T-helper 2 cell treated with Interferon-gamma antibody and Interleukin-4, amounts not matched to agents 100 ng/mL and 5 ng/mL, for 36 hours (primary cell): Measurements from ENCODE around the gene CEBPZ. TPM values are rescaled to one million over a fixed set of nuclear protein-coding genes. Genes with fewer than 3 reads are reported as not detected.
"Not testable (repeated sequence)": the region's sequence is repeated elsewhere in the genome, so short reads cannot be mapped to it uniquely, and the experiment has no call there.

Source experiments
- intact Hi-C: fragments of 100-400 bp; cut with micrococcal nuclease; formaldehyde crosslinking; loops from one replicate; pipeline ENCODE4 v1.15.1; 2023
- total RNA-seq: library from RNA; stranded (reverse); gene quantifications from 2 replicates; pipeline ENCODE4 v1.2.3, GENCODE V29; 2022

The CEBPZ gene, protein sequence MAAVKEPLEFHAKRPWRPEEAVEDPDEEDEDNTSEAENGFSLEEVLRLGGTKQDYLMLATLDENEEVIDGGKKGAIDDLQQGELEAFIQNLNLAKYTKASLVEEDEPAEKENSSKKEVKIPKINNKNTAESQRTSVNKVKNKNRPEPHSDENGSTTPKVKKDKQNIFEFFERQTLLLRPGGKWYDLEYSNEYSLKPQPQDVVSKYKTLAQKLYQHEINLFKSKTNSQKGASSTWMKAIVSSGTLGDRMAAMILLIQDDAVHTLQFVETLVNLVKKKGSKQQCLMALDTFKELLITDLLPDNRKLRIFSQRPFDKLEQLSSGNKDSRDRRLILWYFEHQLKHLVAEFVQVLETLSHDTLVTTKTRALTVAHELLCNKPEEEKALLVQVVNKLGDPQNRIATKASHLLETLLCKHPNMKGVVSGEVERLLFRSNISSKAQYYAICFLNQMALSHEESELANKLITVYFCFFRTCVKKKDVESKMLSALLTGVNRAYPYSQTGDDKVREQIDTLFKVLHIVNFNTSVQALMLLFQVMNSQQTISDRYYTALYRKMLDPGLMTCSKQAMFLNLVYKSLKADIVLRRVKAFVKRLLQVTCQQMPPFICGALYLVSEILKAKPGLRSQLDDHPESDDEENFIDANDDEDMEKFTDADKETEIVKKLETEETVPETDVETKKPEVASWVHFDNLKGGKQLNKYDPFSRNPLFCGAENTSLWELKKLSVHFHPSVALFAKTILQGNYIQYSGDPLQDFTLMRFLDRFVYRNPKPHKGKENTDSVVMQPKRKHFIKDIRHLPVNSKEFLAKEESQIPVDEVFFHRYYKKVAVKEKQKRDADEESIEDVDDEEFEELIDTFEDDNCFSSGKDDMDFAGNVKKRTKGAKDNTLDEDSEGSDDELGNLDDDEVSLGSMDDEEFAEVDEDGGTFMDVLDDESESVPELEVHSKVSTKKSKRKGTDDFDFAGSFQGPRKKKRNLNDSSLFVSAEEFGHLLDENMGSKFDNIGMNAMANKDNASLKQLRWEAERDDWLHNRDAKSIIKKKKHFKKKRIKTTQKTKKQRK
- total RNA-seq = 44.3 and 49.9 TPM in 2 replicates

DNA sequence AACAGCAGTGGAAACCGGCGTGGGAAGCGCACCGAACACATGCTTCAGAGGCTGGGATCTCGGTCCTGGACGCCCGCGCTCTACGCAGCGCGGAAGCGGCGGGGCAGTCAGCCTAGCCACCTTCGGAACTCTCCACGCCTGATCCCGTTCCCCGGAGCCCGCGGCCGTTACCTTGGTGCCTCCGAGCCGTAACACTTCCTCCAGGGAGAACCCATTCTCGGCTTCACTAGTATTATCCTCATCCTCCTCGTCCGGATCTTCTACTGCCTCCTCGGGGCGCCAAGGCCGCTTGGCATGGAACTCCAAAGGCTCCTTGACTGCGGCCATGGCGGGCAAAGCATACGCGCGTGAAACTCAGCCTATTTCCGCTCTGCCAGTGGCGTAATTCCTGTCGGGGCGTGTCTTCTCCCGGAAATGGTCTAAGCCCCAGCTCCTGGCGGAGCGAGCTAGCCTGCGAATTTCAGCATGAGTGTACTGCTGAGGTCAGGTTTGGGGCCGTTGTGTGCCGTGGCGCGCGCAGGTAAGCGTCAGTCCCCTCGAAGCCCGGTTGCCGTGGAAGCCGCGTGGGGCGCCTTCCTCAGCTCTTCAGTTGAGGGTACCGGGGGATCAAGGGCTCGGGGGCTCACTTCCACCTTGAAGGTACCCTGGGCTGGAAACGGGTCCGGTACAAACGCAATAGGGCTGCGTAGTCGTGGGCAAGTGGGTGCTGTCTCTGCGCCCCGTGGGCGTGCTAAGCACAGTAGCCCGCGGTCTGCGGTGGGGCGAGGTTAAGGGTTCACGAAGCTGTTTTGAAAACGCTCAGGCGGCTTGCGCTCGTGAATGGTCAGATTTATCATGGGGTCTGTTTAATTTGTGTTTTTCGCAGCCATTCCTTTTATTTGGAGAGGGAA, at the start of gene CEBPZ, which contains the start of gene NDUFAF7:
CEBPZ (minus strand) TSS at position 356 of the 890 bp plus-strand sequence; CDS start at position 327, 29 bp downstream.
NDUFAF7 (plus strand) TSS at position 418 of the 890 bp plus-strand sequence; CDS start at position 466, 48 bp downstream.
- intact Hi-C loops = loop anchor here (1.0 to 5.0 kb wide), 6 partner anchors 35 to 265 kb away; partner anchors contain the start of genes CEBPZOS, EIF2AK2, GPATCH11 and HEATR5B

DNA sequence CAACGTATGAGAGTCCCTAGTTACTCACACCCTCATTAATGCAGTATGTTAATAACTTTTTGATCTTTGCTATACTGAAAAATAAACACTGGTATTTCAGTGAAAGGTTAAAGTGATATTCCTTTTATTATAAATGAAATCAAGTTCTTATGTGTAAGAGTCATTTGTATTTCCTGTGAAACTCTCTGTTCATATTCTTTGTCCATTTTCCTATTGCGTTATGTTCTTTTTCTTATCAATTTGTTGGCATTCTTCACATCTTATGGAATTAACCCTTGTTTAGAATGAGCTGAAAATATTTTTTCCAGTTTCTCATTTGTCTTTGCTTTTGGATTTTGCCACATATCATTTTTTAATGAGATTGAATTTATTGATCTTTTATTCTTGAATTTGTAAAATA, 44.9 kb upstream of the CEBPZ start:
- intact Hi-C loops = no loop called here

DNA sequence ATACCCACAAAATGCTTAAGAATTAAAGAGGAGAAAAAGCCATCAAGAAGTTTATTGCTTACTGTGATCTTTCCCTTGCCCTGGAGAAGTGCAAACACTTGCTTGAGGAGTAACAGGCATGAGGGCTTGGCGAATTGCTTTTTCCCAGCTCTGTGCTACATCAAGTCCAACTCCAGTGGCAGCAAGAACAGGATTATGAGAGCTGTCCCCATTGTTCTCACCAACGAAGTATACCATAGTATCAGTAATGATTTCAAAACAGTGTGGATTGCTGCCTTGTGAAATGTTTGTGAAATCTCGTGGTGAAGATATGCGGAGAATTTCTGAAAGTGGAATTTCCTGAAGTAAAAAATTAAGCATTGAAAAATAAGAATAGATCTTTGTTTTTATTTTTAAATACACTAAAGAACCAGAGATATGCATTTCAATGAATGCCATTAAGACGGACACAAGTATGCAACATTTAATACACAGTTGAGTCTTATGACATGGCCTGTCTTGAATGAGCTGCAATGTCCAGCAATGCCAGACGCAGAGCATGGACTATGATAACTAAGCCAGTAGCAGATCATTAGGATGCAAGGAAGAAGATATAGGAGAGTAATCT, 43.1 kb upstream of the CEBPZ start:
- intact Hi-C loops = no loop called here

DNA sequence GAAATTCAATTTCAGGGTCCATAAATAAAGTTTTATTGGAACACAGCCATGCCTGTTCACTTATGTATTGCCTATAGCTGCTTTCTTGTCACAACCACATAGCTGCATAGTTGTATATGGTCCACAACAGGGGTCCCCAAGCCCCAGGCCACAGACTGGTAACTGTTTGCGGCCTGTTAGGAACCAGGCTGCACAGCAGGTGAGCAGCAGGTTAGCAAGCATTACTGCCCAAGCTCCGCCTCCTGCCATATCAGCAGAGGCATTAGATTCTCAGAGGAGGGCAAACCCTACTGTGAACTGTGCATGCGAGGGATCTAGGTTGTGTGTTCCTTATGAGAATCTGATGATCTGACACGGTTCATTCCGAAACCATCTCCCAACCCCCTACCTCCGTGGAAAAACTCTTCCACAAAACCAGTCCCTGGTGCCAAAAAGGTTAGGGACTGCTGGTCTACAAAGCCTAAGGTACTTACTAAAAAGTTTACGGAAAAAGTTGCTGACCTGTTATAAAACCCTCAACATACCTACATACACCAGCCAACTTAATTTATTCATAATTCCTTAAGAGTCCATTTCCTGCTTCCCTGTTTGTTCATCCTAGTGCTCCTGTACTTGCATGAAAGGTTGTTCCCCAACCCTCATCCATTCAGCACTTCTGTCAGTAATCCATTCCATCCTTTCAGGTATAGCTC, 40.1 kb upstream of the CEBPZ start:
- intact Hi-C loops = no loop called here

DNA sequence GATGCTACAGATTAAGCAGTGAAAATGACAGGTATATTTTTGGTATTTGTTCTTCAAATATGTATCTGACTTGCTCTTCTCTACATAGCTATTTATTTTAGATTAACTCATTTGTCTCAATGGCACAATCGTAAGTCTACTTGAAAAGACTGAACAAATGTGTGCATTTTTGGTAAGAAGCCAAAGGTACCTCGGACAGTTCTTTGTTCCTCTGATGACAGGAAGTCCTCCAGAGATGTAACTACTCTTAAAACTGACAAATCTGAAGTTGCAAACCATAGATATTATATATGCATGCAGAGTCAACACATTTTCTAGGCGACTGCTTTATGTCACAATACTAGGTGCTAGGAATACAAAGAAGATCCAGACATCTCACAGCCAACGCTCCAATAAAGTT, 36.7 kb upstream of the CEBPZ start:
- intact Hi-C loops = no loop called here

DNA sequence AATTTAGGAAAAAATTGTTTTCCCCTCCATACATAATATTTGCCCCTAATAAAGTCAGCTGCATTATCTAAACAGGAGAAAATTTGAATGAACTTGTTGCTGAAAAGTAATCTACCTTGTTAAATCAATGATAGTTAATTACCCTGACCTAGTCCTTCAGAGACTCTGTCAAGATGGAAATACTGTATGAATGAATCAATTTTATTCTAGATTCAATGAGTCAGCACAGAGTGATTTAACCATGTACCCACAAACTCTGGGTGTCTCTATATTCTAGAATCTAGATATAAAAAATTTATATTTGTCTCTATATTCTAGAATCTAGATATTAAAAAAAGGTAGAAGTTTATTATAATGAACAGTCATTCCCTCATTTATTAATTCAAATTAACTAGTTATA, 36.3 kb upstream of the CEBPZ start:
- intact Hi-C loops = no loop called here

DNA sequence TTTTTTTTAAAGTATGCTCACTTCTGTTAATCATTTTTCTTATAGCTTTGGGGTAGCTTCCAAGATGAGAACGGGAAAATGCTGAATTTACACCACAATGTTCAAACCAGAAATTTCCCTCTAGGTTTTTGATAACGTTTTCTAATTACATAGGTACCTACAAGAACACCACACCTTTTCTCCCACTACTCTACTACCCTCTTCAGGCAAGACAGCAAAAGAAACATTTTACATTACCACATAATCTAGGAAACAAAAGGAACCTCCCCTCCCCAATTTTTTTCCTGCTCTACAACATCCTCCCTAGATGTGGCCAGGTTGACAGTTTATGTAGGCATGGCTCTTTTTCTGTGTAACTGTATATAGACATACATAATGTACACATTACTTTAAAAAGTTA, 32.4 kb upstream of the CEBPZ start:
- intact Hi-C loops = no loop called here

DNA sequence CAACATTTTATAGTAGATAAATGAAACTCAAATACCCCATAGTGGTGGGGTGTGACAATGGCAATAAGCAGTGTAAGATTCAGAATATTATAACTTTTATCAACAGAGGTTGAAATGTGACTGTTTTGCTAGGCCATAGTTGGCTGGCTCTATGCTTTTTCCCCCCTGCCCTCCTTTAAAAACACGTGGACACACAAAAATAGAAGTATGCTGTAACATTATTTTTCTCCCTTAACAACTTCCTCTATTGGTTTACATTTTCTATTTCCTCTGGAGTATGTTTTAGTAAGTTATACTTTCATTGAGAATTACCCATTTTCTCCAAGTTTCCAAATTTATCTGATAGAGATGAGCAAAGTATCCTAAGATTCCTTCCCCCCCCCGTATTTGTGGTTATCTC, 31.1 kb upstream of the CEBPZ start:
- intact Hi-C loops = no loop called here

DNA sequence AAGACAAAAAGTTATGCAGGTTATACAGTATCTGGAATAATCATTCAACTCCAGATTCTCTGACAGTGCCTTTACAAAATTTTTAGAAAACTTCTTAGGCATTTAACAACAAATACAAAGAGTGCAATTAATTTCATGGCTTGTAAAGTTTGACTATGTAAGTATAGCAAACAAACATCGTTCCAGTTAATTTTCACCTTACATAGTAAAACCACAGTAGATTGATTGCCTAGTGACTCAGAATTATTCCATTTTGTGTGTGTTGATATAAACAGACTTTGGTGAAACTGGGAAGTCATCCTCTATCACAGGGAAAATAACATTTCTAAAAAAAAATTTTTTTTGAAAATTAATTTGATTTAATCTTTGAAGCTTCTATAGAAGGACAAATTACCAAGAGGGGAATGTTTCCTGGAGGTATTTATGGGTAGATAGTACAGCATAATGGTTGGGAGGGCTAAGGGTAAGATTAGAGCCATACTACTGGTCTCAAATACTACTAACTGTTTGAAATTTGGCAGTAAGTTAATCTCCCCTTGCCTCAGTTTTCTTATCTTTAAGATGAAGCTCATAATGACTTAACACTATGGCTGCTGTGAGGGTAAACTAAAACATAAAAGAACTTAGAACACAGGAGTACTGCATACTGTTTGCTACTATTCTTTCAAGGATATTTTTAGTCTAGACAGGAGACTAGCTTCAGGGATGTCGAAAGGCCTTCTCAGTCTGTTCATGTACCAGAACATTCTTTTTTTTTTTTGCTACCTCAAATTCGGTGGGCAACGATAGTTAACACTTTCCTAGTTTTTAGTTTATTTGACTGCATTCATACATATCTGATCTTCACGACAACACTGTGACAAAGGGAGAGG, 19.7 kb upstream of the CEBPZ start:
- intact Hi-C loops = no loop called here

DNA sequence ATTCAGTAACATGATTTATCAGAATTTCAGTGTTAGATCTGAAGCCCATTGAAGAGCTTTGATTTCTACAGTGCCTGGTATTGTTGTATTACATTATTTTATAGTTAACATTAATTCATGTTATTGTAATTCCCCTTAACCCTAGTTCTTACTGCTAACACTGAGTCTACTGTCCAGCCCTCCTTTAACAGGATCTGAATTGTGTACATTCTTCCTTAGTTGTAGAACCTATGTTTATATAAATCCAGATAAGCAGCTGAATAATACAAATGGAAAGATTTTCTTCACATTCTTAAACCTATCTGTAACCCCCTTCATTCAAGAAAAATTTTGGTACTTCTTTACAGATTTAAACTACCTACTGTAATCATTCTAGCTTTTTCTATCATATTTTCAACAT, 14.8 kb upstream of the CEBPZ start:
- intact Hi-C loops = no loop called here

DNA sequence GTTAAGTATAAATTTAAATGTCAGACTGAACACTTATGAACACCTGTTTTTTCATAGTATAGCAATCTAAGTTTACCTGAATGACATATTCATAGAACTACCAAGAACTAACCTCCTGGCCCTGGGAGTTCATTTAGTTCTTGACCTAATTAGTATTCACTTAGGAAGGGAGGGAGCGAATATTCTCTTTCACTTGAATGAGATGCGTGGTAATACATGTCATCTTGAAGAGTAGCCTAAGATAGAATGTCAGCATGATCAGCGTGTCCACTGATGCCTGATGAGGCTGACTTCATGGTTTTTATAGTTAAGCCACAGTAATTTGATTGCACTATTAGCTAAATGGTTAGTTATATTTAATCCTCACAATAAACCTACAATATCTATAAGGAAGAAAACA, 13.4 kb upstream of the CEBPZ start:
- intact Hi-C loops = no loop called here

DNA sequence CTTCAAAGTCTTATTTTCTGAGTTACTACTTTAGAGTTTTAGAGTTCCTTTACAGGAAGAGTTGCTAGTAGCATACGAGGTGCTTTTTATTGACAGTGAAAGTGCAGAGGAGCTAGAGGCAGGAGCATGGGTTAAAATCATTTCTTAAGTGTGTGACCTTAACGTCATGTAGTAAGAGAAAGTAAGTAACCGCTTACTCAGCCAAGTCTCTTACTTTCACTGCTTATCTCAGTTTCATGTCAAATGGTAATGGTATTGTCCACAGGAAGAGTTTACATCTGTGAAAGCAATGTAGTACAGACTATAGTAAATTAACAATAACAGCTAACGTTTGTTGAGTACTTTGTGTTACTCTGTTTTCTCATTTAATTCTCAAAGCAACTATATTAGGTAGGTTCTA, 12.6 kb upstream of the CEBPZ start:
- intact Hi-C loops = no loop called here

DNA sequence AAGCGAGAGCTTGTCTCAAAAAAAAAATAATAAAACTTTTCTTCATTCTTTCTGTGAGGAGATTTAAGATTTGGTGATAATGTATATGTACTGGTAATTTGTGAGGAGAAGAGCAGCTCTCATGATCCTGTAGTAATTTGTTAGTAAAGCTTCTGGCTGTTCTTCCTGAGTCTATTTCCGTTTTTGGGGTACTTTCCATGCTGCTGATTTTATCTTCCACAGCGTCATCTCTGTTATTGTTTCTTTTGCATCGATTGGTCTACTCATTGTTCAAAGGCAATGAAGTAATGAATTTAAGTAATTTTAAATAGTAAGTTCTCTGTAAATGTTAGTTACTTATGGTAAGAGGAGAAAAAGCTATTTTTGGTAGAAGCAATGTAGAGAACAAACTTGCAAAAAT, 12.0 kb upstream of the CEBPZ start:
- intact Hi-C loops = no loop called here

DNA sequence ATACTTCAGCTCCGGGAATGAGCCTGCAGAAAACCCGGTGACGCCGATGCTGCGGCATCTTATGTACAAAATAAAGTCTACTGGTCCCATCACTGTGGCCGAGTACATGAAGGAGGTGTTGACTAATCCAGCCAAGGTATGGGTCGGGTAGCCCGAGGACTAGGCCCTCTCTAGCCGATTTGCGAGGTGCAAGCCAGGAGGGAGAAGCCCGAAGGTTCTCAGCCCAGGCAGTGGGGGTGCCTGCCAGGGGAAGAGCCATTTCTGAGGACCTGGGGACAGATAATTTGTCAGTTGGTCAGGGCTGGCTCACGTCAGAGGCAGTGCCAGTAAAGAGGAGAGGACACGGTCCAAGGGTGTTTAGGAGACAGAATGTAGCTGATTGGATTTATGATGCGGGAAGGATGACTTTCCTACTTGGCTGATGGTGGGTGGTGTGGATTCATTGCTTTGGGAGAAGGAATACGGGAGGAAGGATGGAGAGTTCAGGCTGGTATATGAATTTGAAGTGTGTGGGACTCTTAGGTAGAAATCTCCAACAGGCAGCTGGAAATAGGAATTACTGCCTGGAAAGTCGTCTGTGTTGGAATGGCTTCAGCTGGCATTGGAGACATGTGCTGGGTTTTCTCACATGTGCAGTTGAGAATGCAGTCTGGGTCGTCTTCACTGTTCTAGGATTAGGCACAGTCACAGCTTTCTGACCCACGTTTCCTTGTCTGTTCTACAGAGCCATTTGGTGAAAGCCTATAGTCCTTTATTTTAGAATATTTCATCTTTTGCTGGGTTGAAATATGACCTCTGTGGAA, 936 bp upstream of the CEBPZ start:
- intact Hi-C loops = loop anchor here (1.0 to 5.0 kb wide), 4 partner anchors 36 to 150 kb away; partner anchors contain the start of genes CEBPZOS, GPATCH11, HEATR5B and PRKD3

DNA sequence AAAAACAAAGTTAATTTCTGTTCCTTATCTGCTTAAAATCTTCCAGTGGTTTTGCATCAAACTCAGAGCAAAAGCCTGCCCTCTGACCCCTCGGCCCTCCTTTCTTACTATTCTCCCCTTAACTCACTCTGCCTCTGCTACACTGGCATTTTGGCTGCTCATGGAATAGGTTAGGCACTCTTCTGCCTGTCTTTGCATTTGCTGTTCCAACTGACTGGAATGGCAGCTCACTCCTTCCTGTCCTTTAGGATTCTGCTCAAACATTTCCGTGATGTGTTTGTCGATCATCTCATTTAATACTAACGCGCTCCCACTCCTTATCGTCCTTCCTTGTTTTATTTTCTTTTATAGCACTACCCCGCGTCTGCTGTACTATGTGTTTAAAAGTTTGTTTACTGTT, 815 bp downstream of the CEBPZ start:
- intact Hi-C loops = loop anchor here (2.0 to 5.0 kb wide), 4 partner anchors 74 to 148 kb away; partner anchors contain the start of genes EIF2AK2, GPATCH11, HEATR5B and PRKD3

DNA sequence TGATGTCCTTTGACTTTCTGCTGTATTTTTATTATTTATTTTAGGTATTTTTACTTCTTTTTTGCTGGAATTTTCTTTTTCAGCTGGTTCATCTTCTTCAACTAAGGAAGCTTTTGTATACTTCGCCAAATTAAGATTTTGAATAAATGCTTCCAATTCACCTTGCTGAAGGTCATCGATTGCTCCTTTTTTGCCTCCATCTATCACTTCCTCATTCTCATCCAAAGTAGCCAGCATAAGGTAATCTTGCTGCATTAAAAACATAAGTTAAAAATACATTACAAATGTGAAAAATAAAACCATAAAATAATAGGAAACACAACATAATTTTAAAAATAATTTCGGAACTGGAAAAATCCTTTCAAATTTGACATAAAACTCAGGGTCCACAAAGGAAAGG, 2.6 kb downstream of the CEBPZ start:
- intact Hi-C loops = no loop called here

DNA sequence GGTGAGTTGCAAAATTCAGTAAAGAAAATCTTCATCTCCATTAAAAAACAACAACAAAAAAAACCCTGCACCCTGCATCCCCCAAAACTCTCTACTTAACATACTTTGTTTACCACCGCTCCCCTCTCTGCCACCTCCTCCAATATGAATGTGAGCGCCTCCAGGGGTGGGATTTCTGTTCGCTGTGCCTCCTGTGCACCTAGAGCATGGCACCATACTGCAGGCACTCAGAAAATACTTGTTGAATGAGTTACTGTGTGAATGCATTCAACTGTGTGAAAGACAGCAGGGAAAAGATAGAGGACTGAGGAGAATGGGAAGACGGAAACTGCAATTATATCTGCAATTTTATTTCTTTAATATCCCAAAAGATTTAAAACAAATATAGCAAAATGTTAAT, 4.5 kb downstream of the CEBPZ start:
- intact Hi-C loops = no loop called here

DNA sequence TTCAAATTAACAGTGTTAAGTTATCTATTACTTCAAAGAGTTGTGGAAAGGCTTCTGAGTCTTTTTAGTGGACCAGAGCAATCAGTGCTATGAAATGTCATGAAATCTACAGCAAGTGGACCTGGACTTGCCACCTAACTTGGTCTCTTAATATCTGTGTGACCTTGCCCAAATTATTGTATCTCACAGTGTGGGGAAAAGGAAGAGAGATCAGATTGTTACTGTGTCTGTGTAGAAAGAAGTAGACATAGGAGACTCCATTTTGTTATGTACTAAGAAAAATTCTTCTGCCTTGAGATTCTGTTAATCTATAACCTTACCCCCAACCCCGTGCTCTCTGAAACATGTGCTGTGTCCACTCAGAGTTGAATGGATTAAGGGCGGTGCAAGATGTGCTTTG, 6.3 kb downstream of the CEBPZ start:
- intact Hi-C loops = not testable (repeated sequence)
